ENCODE measurements around the gene FHIT.

GRCh38 chr3:60651799-60652198 is 599.5 kb downstream of the FHIT start:
- TF ChIP-seq CTCF (IDR thresholded peaks at IDR 0.05; ENCODE audit: low read depth, low read length, missing input control) = no peak
- TF ChIP-seq ATF3 (IDR thresholded peaks at IDR 0.05) = no peak
- TF ChIP-seq YY1 (IDR thresholded peaks at IDR 0.05) = no peak
- TF ChIP-seq ZBTB33 (IDR thresholded peaks at IDR 0.05) = no peak
- no peak for TF ChIP-seq REST (IDR thresholded peaks at IDR 0.05)
- no peak for TF ChIP-seq RXRA (IDR thresholded peaks at IDR 0.05)
- TF ChIP-seq TAF1 (conservative IDR thresholded peaks at IDR 0.05) = no peak
- TF ChIP-seq MAX (IDR thresholded peaks at IDR 0.05) = no peak
- no peak for TF ChIP-seq FOXA2 (IDR thresholded peaks at IDR 0.05)
- no peak for TF ChIP-seq GABPA (IDR thresholded peaks at IDR 0.05 in 1 of 2, conservative IDR thresholded peaks at IDR 0.05 in 1 of 2)
- TF ChIP-seq RAD21 (IDR thresholded peaks at IDR 0.05) = no peak
- TF ChIP-seq JUND (IDR thresholded peaks at IDR 0.05) = no peak
- no peak for TF ChIP-seq NR2F2 (IDR thresholded peaks at IDR 0.05)
- no peak for TF ChIP-seq HNF4A (conservative IDR thresholded peaks at IDR 0.05)

All from liver (tissue), 3 donors.